Measurements from ENCODE around the gene INPP5B. TPM values are rescaled to one million over a fixed set of nuclear protein-coding genes. Genes with fewer than 3 reads are reported as not detected.

INPP5B gene
- total and polyA plus RNA-seq, 2 of the 13 experiments (the other 11 are each of a cell fraction or from before 2014, with no cell fraction given), result 9.0 to 9.8 TPM

DNA sequence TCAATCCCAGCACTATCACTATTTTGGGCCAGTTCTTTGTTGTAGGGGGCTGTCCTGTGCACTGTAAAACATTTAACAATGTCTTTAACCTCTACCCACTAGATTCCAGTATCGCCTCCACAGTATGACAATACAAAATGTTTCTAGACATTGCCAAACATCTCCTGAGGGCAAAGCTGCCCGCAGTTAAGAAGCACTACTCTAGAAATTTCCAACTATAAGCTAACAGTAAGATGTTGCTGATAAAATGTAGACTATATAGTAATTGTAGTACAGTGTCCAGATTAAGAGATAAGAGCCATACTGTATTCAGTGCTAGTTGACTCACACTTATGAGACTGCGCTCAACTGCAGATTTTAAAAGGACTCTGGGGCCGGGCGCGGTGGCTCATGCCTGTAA lies 92.4 kb downstream of the INPP5B start (continued):
- TF ChIP-seq NFKBIZ (CRISPR knock-in tag; IDR thresholded peaks at IDR 0.05) (no peak), ZNF607 (CRISPR knock-in tag; IDR thresholded peaks at IDR 0.05; ENCODE audit: borderline replicate concordance) (no peak), ZNF24 (IDR thresholded peaks at IDR 0.05) (no peak), SIX4 (CRISPR knock-in tag; IDR thresholded peaks at IDR 0.05) (no peak), ZNF224 (CRISPR knock-in tag; IDR thresholded peaks at IDR 0.05) (no peak)
- TF ChIP-seq, protein P1, sequence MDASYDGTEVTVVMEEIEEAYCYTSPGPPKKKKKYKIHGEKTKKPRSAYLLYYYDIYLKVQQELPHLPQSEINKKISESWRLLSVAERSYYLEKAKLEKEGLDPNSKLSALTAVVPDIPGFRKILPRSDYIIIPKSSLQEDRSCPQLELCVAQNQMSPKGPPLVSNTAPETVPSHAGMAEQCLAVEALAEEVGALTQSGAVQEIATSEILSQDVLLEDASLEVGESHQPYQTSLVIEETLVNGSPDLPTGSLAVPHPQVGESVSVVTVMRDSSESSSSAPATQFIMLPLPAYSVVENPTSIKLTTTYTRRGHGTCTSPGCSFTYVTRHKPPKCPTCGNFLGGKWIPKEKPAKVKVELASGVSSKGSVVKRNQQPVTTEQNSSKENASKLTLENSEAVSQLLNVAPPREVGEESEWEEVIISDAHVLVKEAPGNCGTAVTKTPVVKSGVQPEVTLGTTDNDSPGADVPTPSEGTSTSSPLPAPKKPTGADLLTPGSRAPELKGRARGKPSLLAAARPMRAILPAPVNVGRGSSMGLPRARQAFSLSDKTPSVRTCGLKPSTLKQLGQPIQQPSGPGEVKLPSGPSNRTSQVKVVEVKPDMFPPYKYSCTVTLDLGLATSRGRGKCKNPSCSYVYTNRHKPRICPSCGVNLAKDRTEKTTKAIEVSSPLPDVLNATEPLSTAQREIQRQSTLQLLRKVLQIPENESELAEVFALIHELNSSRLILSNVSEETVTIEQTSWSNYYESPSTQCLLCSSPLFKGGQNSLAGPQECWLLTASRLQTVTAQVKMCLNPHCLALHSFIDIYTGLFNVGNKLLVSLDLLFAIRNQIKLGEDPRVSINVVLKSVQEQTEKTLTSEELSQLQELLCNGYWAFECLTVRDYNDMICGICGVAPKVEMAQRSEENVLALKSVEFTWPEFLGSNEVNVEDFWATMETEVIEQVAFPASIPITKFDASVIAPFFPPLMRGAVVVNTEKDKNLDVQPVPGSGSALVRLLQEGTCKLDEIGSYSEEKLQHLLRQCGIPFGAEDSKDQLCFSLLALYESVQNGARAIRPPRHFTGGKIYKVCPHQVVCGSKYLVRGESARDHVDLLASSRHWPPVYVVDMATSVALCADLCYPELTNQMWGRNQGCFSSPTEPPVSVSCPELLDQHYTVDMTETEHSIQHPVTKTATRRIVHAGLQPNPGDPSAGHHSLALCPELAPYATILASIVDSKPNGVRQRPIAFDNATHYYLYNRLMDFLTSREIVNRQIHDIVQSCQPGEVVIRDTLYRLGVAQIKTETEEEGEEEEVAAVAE (CRISPR knock-in tag; IDR thresholded peaks at IDR 0.05; ENCODE audit: borderline replicate concordance), result no peak
- TF ChIP-seq, protein P2, sequence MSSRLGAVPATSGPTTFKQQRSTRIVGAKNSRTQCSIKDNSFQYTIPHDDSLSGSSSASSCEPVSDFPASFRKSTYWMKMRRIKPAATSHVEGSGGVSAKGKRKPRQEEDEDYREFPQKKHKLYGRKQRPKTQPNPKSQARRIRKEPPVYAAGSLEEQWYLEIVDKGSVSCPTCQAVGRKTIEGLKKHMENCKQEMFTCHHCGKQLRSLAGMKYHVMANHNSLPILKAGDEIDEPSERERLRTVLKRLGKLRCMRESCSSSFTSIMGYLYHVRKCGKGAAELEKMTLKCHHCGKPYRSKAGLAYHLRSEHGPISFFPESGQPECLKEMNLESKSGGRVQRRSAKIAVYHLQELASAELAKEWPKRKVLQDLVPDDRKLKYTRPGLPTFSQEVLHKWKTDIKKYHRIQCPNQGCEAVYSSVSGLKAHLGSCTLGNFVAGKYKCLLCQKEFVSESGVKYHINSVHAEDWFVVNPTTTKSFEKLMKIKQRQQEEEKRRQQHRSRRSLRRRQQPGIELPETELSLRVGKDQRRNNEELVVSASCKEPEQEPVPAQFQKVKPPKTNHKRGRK (CRISPR knock-in tag; IDR thresholded peaks at IDR 0.05), result no peak
- TF ChIP-seq, protein P3, sequence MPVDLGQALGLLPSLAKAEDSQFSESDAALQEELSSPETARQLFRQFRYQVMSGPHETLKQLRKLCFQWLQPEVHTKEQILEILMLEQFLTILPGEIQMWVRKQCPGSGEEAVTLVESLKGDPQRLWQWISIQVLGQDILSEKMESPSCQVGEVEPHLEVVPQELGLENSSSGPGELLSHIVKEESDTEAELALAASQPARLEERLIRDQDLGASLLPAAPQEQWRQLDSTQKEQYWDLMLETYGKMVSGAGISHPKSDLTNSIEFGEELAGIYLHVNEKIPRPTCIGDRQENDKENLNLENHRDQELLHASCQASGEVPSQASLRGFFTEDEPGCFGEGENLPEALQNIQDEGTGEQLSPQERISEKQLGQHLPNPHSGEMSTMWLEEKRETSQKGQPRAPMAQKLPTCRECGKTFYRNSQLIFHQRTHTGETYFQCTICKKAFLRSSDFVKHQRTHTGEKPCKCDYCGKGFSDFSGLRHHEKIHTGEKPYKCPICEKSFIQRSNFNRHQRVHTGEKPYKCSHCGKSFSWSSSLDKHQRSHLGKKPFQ (CRISPR knock-in tag; IDR thresholded peaks at IDR 0.05; ENCODE audit: insufficient replicate concordance), result no peak
